Forelimb muscle (tissue), 1 donor: ENCODE data around the gene ZDHHC6. TPM values are rescaled to one million over a fixed set of nuclear protein-coding genes. Genes with fewer than 3 reads are reported as not detected.
"Not testable (repeated sequence)": the region's sequence is repeated elsewhere in the genome, so short reads cannot be mapped to it uniquely, and the experiment has no call there.

Experiments used
- DNase-seq: peaks from one replicate; pipeline ENCODE4 v3.0.0-alpha.2; 2013; ENCODE audit warnings: low read depth
- polyA plus RNA-seq: library from polyadenylated mRNA; unstranded; fragments of 120-200 nt; gene quantifications from one replicate; pipeline ENCODE4 v1.2.1, GENCODE V29; 2013; ENCODE audit not compliant: insufficient read length

ZDHHC6 gene
- polyA plus RNA-seq, 1 donor = 30.0 TPM

DNA sequence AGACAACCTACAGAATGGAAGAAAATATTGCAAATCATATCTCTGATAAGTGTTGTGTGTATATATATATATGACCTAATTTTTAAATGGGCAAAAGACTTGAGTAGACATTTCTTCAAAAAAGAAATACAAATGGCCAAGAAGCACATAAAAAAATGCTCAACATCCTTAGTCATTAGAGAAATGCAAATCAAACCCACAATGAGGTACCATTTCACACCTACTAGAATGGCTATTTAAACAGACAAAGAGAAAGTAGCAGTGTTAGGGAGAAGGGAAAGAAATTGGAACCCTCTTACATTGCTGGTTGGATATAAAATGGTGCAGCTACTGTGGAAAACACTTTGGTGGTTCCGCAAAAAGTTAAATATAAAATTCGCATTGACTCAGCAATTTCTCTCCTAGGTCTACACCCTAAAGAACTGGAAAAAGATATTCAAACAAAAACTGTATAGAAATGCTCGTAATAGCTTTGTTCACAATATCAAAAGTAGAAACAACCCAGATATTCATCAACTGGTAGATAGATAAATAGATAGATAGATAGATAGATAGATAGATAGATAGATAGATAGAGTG lies 56.5 kb downstream of the ZDHHC6 start:
- no peak for DNase-seq

DNA sequence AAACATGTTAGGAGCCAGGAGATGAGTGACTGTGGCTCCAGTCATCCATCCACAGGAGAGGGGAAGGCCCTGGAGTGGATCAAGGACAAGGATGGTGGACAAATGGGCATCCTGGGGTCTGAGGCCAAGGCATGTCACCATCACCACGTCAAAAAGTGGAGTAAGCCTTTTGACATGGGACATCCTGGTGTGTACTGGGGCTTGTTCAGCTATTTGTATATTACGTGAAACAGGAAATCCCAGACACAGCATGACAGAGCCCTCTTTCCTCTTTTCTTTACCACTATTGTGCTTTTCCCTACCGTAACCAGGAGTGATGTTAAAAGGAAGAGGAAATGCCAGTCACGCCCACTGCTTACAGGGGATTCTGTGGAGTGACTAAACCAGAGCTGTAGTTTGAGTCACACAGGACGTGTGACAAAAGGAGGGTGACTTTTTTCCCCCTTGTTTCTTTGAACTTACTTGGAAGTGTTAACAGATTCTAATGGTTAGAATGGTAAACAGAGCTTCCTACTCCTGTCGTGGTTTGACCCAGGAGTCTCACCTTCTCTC lies 57.4 kb downstream of the ZDHHC6 start:
- DNase-seq = no peak

DNA sequence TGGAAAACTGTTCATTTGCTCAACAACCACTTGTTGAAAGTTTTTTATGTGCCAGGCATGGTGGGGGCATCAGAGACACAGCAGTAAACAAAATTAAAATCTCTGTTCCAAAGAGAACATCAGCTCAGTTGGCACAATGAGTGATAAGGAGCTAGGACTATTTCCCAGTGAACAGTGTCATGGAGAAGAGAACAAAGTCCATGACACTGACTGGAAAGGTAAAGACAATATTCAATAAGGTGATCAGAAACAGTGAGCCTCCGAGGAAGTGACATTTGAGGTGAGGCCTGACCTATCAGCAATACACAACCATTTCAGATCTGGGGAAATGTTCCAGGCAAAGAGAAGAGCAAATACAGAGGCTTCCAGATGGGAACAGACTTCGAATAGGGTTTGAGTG lies 58.2 kb downstream of the ZDHHC6 start:
- DNase-seq = no peak

DNA sequence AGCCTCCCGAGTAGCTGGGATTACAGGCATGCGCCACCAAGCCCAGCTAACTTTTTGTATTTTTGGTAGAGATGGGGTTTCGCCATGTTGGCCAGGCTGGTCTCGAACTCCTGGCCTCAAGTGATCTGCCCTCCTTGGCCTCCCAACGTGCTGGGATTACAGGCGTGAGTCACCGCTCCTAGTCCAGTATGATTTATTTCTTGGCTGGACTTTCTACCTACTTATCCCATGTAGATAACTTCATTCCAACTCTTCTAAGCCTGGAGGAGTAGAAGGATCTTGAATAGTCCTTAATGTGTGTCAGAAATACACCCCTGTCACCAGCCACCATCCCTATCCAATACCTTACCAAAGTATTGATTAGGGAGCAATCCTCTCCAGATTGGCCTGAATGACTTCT lies 58.7 kb downstream of the ZDHHC6 start:
- not testable (repeated sequence) for DNase-seq

- no peak for DNase-seq
Observed at GRCh38 chr10:112385201-112385600, 61.5 kb downstream of the ZDHHC6 start.

DNA sequence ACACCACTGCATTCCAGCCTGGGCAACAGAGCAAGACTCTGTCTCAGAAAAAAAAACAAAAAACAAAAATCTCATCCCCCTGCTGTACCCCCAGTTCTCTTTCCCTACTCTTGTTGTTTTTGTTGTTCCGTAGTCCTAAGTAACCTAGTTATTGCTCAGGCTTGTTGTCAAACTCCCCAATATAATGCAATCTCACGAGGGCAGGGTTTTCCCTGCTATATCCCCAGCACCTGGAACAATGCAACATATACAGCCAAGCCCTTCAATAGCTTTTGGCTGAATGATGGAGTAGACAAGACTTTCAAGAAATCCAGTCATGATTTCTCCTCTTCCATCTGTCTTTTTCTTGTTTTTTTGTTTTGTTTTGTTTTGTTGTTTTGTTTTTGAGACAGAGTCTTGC lies 62.6 kb downstream of the ZDHHC6 start:
- no peak for DNase-seq

GRCh38 chr10:112383325-112383724 lies 63.4 kb downstream of the ZDHHC6 start:
- no peak for DNase-seq

DNA sequence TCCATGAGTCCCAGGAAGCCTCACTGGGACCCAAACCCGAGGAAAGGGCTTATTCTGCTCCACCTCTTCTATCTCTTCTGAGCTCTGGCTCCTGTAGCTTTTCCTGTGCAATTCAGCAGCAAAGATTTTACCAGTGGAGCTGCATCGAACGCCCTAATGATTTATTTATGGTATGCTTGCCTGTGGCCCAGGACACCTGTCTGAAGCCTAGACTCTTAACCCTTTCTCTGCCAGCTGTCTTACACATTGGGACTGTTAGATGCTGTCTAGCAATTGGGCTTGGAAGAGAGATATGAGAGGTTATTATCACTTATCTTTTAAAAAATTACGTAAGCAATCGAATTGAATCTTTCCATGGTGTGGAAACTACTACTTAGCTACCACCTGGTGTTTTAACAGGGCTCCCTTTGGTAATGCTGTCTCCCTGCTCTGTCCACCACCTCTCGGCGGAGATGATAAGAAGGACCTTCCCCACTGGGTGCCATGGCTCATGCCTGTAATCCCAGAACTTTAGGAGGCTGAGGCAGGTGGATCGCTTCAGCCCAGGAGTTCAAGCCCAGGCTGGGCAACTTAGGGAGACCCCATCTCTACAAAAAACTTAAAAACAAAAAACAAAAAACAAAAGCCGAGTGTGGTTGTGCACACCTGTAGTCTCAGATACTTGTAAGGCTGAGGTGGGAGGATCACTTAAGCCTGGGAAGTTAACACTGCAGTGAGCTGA lies 64.0 kb downstream of the ZDHHC6 start:
- no peak for DNase-seq

Other genes with a start within 250 kb of the ZDHHC6 start
- gene TECTB, start 163.5 kb downstream of the ZDHHC6 start, polyA plus RNA-seq = not detected
- gene ACSL5, start 72.8 kb downstream of the ZDHHC6 start, polyA plus RNA-seq = 2.0 TPM
- 13.0 TPM for gene VTI1A, start 301 bp upstream of the ZDHHC6 start, polyA plus RNA-seq